ENCODE measurements around the gene ARHGEF4. TPM values are rescaled to one million over a fixed set of nuclear protein-coding genes. Genes with fewer than 3 reads are reported as not detected.

The ARHGEF4 gene
- total RNA-seq, 1 experiment from 2014 or later, result 4.0 TPM

DNA sequence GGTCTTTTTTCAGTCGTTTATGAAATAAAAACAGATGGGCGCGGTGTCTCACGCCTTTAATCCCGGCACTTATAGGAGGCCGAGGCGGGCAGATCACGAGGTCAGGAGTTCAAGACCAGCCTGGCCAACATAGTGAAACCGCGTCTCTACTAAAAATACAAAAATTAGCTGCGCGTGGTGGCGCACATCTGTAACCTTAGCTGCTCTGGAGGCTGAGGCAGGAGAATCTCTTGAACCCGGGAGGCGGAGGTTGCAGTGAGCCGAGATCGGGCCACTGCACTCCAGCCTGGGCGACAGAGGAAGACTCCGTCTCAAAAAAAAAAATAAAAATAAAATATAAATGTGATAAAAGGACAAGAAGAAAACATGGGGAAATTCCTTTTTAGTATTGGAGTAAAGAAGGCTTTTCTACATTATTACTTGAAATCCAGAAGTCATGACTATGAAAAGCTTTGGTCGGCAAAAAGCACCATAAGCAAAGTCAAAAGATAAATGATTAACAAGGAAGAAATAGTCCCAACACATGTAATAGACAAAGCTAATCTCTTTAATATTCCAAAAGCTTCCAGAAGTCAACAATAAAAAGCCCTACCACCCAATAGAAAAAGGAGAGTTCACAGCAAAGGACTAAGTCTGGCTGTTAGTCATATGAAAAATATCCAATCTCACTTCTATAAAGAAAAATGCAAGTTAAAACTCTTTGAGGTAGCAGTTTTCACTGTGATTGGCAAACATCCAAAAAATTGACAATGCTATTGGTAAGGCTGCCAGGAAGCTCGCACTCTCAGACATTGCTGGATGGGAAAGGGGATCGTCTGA is 258.0 kb downstream of the ARHGEF4 start:
- in situ Hi-C loops (cut with HindIII; ENCODE audit: low pct_unique_long_range_greater_than_20kb, low sequenced_read_pairs), result no loop called here

More for the DNA sequence above, 258.0 kb downstream of the ARHGEF4 start:
- peak; percentile 4 for DNase-seq (ENCODE audit: low read depth, low spot score)

Small RNA genes within 50 kb of the gene (small RNA-seq; reads per million reads assigned to genes)
- 0 reads per million in 2 experiments for gene RF00423

Other genes starting within 250 kb of the ARHGEF4 start
- not detected in 2 replicates for gene CFC1, start 237.3 kb upstream of the ARHGEF4 start, total RNA-seq (2014; rRNA removed; shearing (Covaris generic))
- not detected in 2 replicates for gene POTEJ, start 225.5 kb upstream of the ARHGEF4 start, total RNA-seq (2014; rRNA removed; shearing (Covaris generic))
- not detected in 2 replicates for gene GPR148, start 107.8 kb upstream of the ARHGEF4 start, total RNA-seq (2014; rRNA removed; shearing (Covaris generic))
- not detected in 2 replicates for gene AMER3, start 81.4 kb upstream of the ARHGEF4 start, total RNA-seq (2014; rRNA removed; shearing (Covaris generic))